ENCODE measurements around the gene ETV2.
A peak's percentile ranks its signal among the peaks of the same experiment; 100 is the strongest.
"Not testable (repeated sequence)": the region's sequence is repeated elsewhere in the genome, so short reads cannot be mapped to it uniquely, and the experiment has no call there.

Gene ETV2, protein sequence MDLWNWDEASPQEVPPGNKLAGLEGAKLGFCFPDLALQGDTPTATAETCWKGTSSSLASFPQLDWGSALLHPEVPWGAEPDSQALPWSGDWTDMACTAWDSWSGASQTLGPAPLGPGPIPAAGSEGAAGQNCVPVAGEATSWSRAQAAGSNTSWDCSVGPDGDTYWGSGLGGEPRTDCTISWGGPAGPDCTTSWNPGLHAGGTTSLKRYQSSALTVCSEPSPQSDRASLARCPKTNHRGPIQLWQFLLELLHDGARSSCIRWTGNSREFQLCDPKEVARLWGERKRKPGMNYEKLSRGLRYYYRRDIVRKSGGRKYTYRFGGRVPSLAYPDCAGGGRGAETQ

DNA sequence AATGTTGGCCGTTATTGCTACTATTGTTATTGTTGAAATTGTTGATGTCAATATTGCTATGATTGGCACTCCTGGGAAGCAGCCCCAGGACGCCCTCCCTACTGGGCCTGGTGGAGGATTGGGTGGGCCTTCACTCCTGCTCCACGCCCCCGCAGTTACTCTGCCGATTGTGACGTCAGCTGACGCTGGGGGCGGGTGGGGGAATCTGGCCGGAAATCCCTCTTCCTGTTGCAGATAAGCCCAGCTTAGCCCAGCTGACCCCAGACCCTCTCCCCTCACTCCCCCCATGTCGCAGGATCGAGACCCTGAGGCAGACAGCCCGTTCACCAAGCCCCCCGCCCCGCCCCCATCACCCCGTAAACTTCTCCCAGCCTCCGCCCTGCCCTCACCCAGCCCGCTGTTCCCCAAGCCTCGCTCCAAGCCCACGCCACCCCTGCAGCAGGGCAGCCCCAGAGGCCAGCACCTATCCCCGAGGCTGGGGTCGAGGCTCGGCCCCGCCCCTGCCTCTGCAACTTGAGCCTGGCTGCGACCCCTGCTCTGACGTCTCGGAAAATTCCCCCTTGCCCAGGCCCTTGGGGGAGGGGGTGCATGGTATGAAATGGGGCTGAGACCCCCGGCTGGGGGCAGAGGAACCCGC lies at the start of gene ETV2:
TSS of gene ETV2 (plus strand) at position 231 of the 637 bp plus-strand sequence. CDS start 716 bp downstream, outside the sequence.
- peak; percentile 43 for DNase-seq

GRCh38 chr19:35592226-35592625 lies 49.3 kb upstream of the ETV2 start:
- DNase-seq = peak; percentile 41

GRCh38 chr19:35595026-35595425 lies 46.5 kb upstream of the ETV2 start:
- not testable (repeated sequence) for DNase-seq

GRCh38 chr19:35595928-35596327 lies 45.6 kb upstream of the ETV2 start:
- no peak for DNase-seq

DNA sequence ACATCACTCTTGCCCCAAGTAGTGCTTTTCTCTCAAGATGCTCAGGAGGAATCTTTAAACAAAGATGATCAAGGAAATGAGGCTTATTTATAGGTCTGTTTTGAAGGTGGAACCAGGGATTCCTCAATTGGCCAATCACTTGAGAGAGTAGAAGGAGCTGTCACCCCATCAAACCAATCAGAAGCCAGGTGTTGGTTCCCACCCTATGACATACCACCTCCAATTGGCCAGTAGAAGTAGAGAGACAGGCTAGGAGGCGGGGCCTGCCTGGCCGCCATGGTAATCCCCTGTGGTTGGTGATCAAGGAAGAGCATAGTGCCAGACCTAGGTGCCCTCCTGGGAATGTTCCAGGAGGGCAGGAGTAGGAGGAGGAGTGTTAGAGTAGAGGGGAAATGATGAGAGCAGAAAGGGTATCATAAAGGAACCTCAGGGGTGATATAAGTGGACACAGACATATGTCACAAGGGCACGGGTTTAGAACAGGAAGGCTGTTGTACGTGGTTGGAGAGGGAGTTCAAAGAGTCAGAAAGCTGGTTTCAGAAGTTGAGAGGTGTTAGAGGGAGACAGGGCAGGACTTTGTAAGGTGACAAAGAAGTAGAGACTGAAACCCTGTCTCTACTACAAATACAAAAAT lies 45.1 kb upstream of the ETV2 start:
- peak; percentile 31 for DNase-seq

- DNase-seq = no peak
These were observed 39.6 kb upstream of the ETV2 start for GRCh38 chr19:35601971-35602370.

GRCh38 chr19:35604436-35604835 lies 37.1 kb upstream of the ETV2 start:
- not testable (repeated sequence) for DNase-seq

DNA sequence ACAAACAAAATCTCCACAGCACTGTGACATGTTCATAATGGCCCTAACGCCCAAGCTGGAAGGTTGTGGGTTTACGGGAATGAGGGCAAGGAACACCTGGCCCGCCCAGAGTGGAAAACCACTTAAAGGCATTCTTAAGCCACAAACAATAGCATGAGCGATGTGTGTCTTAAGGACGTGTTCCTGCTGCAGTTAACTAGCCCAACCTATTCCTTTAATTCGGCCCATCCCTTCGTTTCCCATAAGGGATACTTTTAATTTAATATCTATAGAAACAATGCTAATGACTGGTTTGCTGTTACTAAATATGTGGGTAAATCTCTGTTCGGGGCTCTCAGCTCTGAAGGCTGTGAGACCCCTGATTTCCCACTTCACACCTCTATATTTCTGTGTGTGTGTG lies 34.4 kb upstream of the ETV2 start:
- DNase-seq = not testable (repeated sequence)

GRCh38 chr19:35607661-35608060 lies 33.9 kb upstream of the ETV2 start:
- no peak for DNase-seq

- DNase-seq = no peak
These were observed 33.3 kb upstream of the ETV2 start for GRCh38 chr19:35608251-35608650.

DNA sequence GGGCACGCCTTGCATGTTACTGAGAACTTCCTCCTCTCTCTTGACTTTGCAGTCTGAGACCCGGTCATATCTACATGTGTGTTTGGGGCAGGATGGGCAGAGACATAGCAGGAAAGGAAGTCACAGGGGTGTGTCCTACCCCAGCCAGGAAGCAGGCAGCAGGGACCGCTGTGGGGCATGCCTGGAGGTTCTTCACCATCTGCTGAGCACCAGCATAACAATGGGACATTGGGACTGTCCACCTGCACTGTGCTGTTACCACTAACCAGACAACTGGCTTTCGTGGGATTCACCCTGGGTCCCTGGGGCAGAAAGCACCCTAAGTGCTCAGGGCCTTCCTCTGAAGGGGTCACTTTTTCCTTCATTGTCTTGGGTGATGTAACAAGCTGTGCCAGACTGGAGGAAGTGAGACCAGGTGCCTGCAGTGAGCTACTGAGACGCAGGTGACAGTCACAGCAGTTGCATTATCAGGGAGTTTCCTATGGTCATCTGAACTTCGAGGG lies 31.6 kb upstream of the ETV2 start:
- DNase-seq = peak; percentile 38

- no peak for DNase-seq
These were observed 29.4 kb upstream of the ETV2 start for GRCh38 chr19:35612224-35612558.

DNA sequence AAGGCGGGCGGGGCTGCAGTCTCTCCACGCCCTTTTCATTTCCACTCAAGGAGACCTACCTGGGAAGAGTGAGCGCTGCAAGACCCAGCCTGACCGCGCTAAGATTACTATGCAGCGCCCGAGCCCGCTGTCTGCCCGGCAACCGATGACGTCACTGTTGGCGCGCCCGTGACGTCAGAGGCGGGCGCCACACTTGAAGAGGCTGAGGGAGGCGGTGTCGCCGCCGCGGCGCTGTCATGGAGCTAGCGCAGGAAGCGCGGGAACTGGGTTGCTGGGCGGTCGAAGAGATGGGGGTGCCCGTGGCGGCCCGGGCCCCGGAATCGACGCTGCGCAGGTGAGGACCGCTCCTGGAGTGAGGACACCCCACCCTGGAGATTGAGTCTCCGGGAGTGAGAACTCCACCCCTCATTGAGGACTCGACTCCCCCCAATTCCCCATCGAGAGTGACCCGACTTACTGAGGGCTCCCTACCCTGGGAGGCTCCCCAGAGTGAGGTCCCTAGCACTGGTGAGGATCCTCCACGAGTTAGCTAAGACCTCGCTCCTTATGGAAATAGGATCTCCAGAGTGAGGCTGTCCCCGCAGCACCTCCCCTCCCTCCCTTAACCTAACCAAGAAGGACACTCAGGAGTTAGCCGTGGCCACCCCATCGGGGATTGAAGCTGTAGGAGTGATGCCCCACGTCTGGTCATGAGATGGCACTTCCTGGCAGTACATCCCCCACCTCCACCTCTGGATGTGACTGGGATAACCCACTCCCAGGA lies 28.8 kb upstream of the ETV2 start, which contains the start of gene HAUS5:
TSS of gene HAUS5 (plus strand) at position 177 of the 763 bp plus-strand sequence. CDS start at position 237, 60 bp downstream.
- peak; percentile 97 for DNase-seq

DNA sequence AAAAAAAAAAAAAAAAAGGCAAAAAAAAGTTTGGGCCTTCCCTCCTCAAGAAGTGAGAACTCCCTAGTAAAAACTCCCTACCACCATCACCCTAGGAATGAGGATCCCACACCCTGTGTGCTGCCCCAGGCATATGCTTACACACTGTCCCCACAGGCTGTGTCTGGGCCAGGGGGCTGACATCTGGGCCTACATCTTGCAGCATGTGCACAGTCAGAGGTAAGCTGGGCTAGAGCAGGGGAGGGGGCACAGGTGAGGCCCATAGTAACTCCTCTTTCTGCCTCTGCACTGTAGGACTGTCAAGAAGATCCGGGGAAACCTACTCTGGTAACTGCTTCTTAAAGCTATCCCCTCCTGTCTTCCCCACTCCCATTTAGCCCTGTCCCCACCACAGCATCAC lies 28.0 kb upstream of the ETV2 start:
- DNase-seq = no peak

DNA sequence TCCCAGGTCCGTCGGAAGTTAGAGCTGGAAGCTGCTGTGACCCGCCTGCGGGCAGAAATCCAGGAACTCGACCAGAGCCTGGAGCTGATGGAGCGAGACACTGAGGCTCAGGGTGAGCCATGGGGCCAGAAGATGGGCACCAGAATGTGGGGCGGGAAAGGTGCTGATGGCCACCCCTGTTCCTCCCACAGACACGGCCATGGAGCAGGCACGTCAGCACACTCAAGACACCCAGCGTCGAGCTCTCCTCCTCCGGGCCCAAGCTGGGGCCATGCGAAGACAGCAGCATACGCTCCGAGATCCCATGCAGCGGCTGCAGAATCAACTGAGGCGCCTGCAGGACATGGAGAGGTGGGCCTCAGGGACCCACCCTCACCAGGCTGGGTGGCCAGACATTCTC lies 26.5 kb upstream of the ETV2 start:
- DNase-seq = no peak

GRCh38 chr19:35618857-35619256 lies 22.7 kb upstream of the ETV2 start:
- DNase-seq = no peak

- no peak for DNase-seq
These were observed 22.1 kb upstream of the ETV2 start for GRCh38 chr19:35619290-35619923.

DNA sequence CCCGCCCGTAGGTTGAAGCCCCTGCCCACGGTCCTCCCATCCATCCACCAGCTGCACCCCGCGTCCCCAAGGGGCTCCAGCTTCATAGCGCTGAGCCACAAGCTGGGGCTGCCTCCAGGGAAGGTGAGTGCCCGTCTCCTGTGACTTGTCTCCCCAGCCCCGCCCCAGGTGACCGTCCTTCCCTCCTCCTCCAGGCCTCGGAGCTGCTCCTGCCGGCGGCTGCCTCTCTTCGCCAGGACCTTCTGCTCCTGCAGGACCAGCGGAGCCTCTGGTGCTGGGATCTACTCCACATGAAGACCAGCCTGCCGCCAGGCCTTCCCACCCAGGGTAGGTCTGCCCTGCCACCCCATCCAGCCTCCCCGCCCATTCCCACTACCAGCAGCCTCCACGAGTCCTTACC lies 21.5 kb upstream of the ETV2 start:
- no peak for DNase-seq

- no peak for DNase-seq
These were observed 19.8 kb upstream of the ETV2 start for GRCh38 chr19:35621708-35622107.

- DNase-seq = no peak
These were observed 18.8 kb upstream of the ETV2 start for GRCh38 chr19:35622750-35623149.

GRCh38 chr19:35623327-35624010 lies 18.1 kb upstream of the ETV2 start:
- no peak for DNase-seq

DNA sequence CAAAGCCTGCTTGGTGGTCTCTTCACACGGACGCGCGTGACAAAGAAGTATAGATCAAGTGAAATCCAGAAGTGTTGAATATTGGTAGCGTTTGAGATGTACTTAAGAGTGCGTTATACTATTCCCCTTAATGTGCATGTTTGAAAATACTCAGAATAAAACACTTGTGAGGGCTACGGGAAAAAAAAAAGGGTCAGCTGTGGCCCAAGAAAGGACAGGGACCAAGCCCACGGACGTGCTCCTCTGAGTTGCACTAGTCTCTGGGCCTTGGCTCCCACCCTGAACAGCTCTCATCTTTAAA lies 13.3 kb upstream of the ETV2 start:
- DNase-seq = no peak
